ENCODE measurements around the gene CDH24.

DNA sequence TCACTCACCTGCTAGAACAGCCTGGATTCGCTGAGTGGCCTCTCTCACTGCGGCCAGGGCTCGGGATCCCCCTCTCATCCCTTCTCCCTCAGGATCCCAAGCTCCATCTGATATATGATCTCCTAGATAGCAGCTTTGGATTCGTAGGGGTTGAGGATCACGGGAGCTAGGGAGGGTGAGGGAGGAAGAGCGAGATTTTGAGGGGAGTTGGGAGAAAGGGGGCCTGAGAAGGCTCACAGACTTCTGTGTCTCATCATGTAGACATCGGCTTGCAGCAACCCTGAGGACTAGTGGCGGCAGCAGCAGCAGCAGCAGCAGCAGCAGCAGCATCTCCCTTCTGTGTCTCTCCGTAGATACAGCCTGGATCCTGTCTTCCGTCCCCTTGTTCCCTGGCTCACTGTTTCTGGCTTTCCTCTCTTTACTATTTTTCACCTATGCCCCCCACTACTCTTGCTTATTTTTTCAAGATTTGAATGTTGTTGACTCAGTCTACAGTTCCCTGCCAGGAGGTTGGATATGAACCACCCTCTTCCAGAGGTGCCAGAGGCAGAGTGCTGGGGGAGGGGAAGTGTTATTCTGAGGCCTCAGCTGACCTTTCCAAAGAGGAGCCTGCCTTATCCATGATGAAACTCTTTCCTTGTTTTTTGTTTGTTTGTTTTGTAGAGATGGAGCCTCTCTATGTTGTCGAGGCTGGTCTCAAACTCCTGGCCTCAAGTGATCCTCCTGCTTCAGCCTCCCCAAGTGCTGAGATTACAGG, 47.4 kb upstream of the CDH24 start, which contains the start of gene CIROP:
- no peak for TF ChIP-seq CTCF (IDR thresholded peaks at IDR 0.05)
- TF ChIP-seq POLR2A (IDR thresholded peaks at IDR 0.05), result no peak

All from lower leg skin (tissue), 3 donors.